SK-N-SH (cell line): ENCODE measurements around the gene CA5B. TPM values are rescaled to one million over a fixed set of nuclear protein-coding genes. Genes with fewer than 3 reads are reported as not detected.

Experiments
- CTCF ChIA-PET: fragments of 300-600, 350-600 bp; formaldehyde crosslinking; extraction: SDS; loops from one replicate; lab custom pipeline; 2021; lab: Yijun Ruan, JAX
- POLR2A ChIA-PET: fragments of 350-600 bp; sonication (Branson Sonifier 250); formaldehyde crosslinking; extraction: SDS; loops from one replicate; lab custom pipeline; 2020; ENCODE audit warnings: antibody characterized with exemption, inconsistent platforms; lab: Yijun Ruan, JAX
- DNase-seq: peaks from one replicate; pipeline ENCODE4 v3.0.0; 2012
- H2AFZ ChIP-seq: fragments of 200-600 bp; sonication (generic); 2 replicates; pipeline ENCODE4 v1.8.1; 2016; ENCODE audit warnings: antibody characterized with exemption, mild to moderate bottlenecking, low read depth
- H3F3A ChIP-seq: fragments of 200-600 bp; sonication (generic); replicated peaks from 2 replicates; pipeline ENCODE3; 2016; ENCODE audit warnings: antibody characterized with exemption, mild to moderate bottlenecking; ENCODE audit not compliant: insufficient read depth
- H3K27ac ChIP-seq, 2 experiments: fragments of 200-500 bp in 1 of 2; fragments of 200-600 bp in 1 of 2; sonication (Bioruptor generic) in 1 of 2; sonication (generic), shearing (Covaris generic) in 1 of 2; 2 replicates each; pipeline versions ENCODE4 v1.5.1 to v1.6.1; 2014 to 2016; ENCODE audit warnings: low read depth in 2 of 2, inconsistent platforms in 1 of 2, low read length in 1 of 2, mild to moderate bottlenecking in 1 of 2, mixed read lengths in 1 of 2
- H3K27me3 ChIP-seq: fragments of 200-600 bp; sonication (generic), shearing (Covaris generic); 2 replicates; pipeline ENCODE4 v1.6.1; 2016; ENCODE audit warnings: mixed run types; ENCODE audit not compliant: insufficient read depth
- H3K36me3 ChIP-seq, 2 experiments: fragments of 200-500 bp in 1 of 2; fragments of 200-600 bp in 1 of 2; sonication (Bioruptor generic) in 1 of 2; sonication (generic) in 1 of 2; replicated peaks in 1 of 2; 2 replicates each; pipeline versions ENCODE3 to v1.5.1; 2014 to 2016; ENCODE audit warnings: low read length in 1 of 2, mild to moderate bottlenecking in 1 of 2; ENCODE audit not compliant: insufficient read depth in 2 of 2, control insufficient read depth in 1 of 2
- H3K4me1 ChIP-seq, 2 experiments: fragments of 200-500 bp in 1 of 2; fragments of 200-600 bp in 1 of 2; sonication (Bioruptor generic) in 1 of 2; sonication (generic), shearing (Covaris generic) in 1 of 2; 2 replicates each; pipeline versions ENCODE4 v1.5.1 to v1.6.1; 2014 to 2016; ENCODE audit warnings: low read depth in 1 of 2, low read length in 1 of 2, mixed run types in 1 of 2; ENCODE audit not compliant: insufficient read depth in 2 of 2, control insufficient read depth in 1 of 2
- H3K4me2 ChIP-seq: fragments of 200-600 bp; sonication (generic), shearing (Covaris generic); 2 replicates; pipeline ENCODE4 v1.6.1; 2017; ENCODE audit warnings: mixed run types
- H3K4me3 ChIP-seq, 2 experiments: fragments of 200-500 bp in 1 of 2; fragments of 200-600 bp in 1 of 2; sonication (Bioruptor generic) in 1 of 2; sonication (generic), shearing (Covaris generic) in 1 of 2; 2 replicates each; pipeline versions ENCODE4 v1.5.1 to v1.8.1; 2014 to 2016; ENCODE audit warnings: low read depth in 2 of 2, inconsistent platforms in 1 of 2, low read length in 1 of 2, mild to moderate bottlenecking in 1 of 2, mixed read lengths in 1 of 2, moderate library complexity in 1 of 2
- H3K79me2 ChIP-seq: fragments of 200-600 bp; sonication (generic); 2 replicates; pipeline ENCODE4 v1.8.1; 2017; ENCODE audit warnings: mild to moderate bottlenecking; ENCODE audit not compliant: insufficient read depth
- H3K9ac ChIP-seq: fragments of 200-600 bp; sonication (generic); 2 replicates; pipeline ENCODE4 v1.6.1; 2017; ENCODE audit warnings: mixed run types
- H3K9me2 ChIP-seq: fragments of 200-600 bp; sonication (generic); 2 replicates; pipeline ENCODE4 v1.6.1; 2017; ENCODE audit warnings: mixed run types
- H3K9me3 ChIP-seq: fragments of 200-600 bp; sonication (generic); 2 replicates; pipeline ENCODE4 v1.6.1; 2017; ENCODE audit warnings: mixed run types, mild to moderate bottlenecking, moderate library complexity
- H4K20me1 ChIP-seq: fragments of 200-600 bp; sonication (generic); 2 replicates; pipeline ENCODE4 v1.6.1; 2017; ENCODE audit warnings: mild to moderate bottlenecking, mixed run types; ENCODE audit not compliant: insufficient read depth
- CHD2 ChIP-seq: fragments of 150-350 bp; IDR thresholded peaks from 2 replicates; pipeline ENCODE4 v1.6.1; 2018; ENCODE audit warnings: low read length; ENCODE audit not compliant: partially characterized antibody
- ELF1 ChIP-seq: IDR thresholded peaks from 2 replicates; pipeline ENCODE4 v1.4.0; 2012
- EP300 ChIP-seq, 2 experiments: IDR thresholded peaks; 2 replicates each; pipeline versions ENCODE4 v1.4.0 to v1.6.1; 2012; ENCODE audit warnings: borderline replicate concordance in 1 of 2, low read depth in 1 of 2, low read length in 1 of 2
- EZH2phosphoT487 ChIP-seq: fragments of 200-600 bp; sonication (generic); IDR thresholded peaks from 2 replicates; pipeline ENCODE4 v1.6.1; 2017; ENCODE audit warnings: low read depth, mixed run types, mild to moderate bottlenecking, antibody characterized with exemption, moderate library complexity, borderline replicate concordance
- GATA2 ChIP-seq: sonication (generic); formaldehyde crosslinking; IDR thresholded peaks from 2 replicates; pipeline ENCODE4 v1.5.0; 2020; ENCODE audit warnings: mild to moderate bottlenecking, missing genetic modification reagents
- JUND ChIP-seq: IDR thresholded peaks from 2 replicates; pipeline ENCODE4 v1.4.0; 2012
- MXI1 ChIP-seq: IDR thresholded peaks from 2 replicates; pipeline ENCODE4 v1.6.1; 2012; ENCODE audit warnings: mild to moderate bottlenecking, low read depth, low read length, improper control_type of control experiment
- NFIC ChIP-seq: IDR thresholded peaks from 2 replicates; pipeline ENCODE4 v1.4.0; 2012; ENCODE audit warnings: borderline replicate concordance
- POLR2AphosphoS5 ChIP-seq: IDR thresholded peaks from 2 replicates; pipeline ENCODE4 v1.6.1; 2012; ENCODE audit warnings: low read depth, low read length
- RFX5 ChIP-seq: IDR thresholded peaks from 2 replicates; pipeline ENCODE4 v1.6.1; 2012; ENCODE audit warnings: mild to moderate bottlenecking, improper control_type of control experiment, low read length
- RXRA ChIP-seq: IDR thresholded peaks from 2 replicates; pipeline ENCODE4 v1.4.0; 2012; ENCODE audit warnings: low read depth, mild to moderate bottlenecking, borderline replicate concordance
- SIN3A ChIP-seq: IDR thresholded peaks from 2 replicates; pipeline ENCODE4 v1.6.1; 2012; ENCODE audit warnings: low read depth, mild to moderate bottlenecking, low read length, moderate library complexity, borderline replicate concordance
- WGBS: methylation state at CpG from one replicate; pipeline ENCODE4 v1.1.6; 2017; ENCODE audit warnings: low lambda C conversion rate; 5-methylcytosine and 5-hydroxymethylcytosine counted together
- polyA plus RNA-seq, 3 experiments: library from polyadenylated mRNA; depleted of rRNA; stranded (reverse); fragments of >200 nt; gene quantifications; 2 replicates each; pipeline ENCODE4 v1.2.3, GENCODE V29; 2012
- TF ChIP-seq, protein P1 (sequence below): IDR thresholded peaks from 2 replicates; pipeline ENCODE4 v1.4.0; 2012; ENCODE audit warnings: low read depth
- TF ChIP-seq, protein P2 (sequence below): IDR thresholded peaks from 2 replicates; pipeline ENCODE4 v1.6.1; 2012; ENCODE audit warnings: mild to moderate bottlenecking, low read depth, low read length, moderate library complexity
- TF ChIP-seq, protein P3 (sequence below): fragments of 200-600 bp; sonication (generic); IDR thresholded peaks from 2 replicates; pipeline ENCODE4 v1.6.1; 2017; ENCODE audit warnings: antibody characterized with exemption, mild to moderate bottlenecking, moderate library complexity
- TF ChIP-seq, protein P4 (sequence below): fragments of 150-350 bp; IDR thresholded peaks from 2 replicates; pipeline ENCODE4 v1.6.1; 2016; ENCODE audit warnings: mild to moderate bottlenecking, low read depth, low read length

CA5B gene
- polyA plus RNA-seq, 1 of the 3 experiments (the other 2 are of a cell fraction): 4.4 TPM

DNA sequence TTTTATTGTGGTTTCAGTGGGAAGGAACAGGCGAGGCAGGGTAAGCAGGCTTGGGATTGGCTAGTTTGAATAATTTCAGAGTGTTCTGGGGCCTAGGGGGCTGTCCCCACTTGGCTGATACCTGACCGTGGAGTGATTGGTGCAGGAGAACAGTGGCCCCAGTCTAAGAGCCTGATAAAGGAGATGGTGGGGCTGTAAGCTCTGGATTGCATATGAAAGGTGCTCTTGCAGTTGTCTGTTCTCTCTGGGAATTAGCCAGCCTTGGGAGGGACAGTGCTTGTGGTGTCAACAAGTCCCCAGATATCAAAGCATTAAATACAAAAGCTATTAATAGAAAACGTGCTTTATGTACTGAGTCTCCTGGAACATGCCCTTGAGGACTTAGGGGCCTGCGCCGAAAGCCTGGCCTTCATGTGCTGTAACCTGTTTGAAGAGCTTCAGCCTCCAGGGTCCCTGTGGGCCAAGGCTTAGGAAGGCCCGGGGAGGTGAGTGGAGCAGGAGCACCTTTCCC, 43.1 kb upstream of the CA5B start (continued):
- TF ChIP-seq CHD2 (no peak), RFX5 (no peak), NFIC (no peak), GATA2 (CRISPR knock-in tag) (no peak)
- TF ChIP-seq, protein P1, sequence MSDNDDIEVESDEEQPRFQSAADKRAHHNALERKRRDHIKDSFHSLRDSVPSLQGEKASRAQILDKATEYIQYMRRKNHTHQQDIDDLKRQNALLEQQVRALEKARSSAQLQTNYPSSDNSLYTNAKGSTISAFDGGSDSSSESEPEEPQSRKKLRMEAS: no peak

DNA sequence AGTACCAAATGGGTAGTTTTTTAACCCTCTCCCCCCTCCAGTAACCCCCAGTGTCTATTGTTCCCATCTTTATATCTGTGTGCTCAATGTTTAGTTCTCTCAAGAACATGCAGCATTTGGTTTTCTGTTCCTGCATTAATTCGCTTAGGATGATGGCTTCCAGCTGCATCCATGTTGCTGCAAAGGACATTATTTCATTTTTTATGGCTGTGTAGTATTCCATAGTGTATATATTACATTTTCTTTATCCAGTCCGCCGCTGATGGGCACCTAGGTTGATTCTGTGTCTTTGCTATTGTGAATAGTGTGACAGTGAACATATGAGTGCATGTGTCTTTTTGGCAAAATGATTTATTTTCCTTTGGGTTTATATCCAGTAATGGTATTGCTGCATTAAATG, 41.6 kb upstream of the CA5B start:
- no peaks in the 10 kb centered on the region for H3K9me3 ChIP-seq
- H3K4me2 ChIP-seq: no peak overlapping the region
- no peak overlapping the region for H3K9ac ChIP-seq
- H3K79me2 ChIP-seq: peaks cover 4% of the 10 kb centered on the region; the same call in 1 of the 2 replicates
- no peak overlapping the region for H3K4me3 ChIP-seq
- H3K36me3 ChIP-seq: peaks cover 36 to 46% of the 10 kb centered on the region in 2 experiments
- no peaks in the 10 kb centered on the region for H3K27me3 ChIP-seq
- no peak for DNase-seq
- no peak overlapping the region for H3K27ac ChIP-seq
- ChIA-PET CTCF (no interaction called here), POLR2A (no interaction called here)
- no peak overlapping the region for H2AFZ ChIP-seq
- no peaks in the 10 kb centered on the region for H3K4me1 ChIP-seq
- H3K9me2 ChIP-seq: no peaks in the 10 kb centered on the region
- TF ChIP-seq EZH2phosphoT487 (no peak), SIN3A (no peak), EP300 (IDR thresholded peaks at IDR 0.05; ENCODE audit: borderline replicate concordance in 1 of 2, low read depth in 1 of 2, low read length in 1 of 2) (no peak), JUND (no peak), MXI1 (no peak), ELF1 (no peak), RXRA (no peak), POLR2AphosphoS5 (no peak)
- TF ChIP-seq, protein P2, sequence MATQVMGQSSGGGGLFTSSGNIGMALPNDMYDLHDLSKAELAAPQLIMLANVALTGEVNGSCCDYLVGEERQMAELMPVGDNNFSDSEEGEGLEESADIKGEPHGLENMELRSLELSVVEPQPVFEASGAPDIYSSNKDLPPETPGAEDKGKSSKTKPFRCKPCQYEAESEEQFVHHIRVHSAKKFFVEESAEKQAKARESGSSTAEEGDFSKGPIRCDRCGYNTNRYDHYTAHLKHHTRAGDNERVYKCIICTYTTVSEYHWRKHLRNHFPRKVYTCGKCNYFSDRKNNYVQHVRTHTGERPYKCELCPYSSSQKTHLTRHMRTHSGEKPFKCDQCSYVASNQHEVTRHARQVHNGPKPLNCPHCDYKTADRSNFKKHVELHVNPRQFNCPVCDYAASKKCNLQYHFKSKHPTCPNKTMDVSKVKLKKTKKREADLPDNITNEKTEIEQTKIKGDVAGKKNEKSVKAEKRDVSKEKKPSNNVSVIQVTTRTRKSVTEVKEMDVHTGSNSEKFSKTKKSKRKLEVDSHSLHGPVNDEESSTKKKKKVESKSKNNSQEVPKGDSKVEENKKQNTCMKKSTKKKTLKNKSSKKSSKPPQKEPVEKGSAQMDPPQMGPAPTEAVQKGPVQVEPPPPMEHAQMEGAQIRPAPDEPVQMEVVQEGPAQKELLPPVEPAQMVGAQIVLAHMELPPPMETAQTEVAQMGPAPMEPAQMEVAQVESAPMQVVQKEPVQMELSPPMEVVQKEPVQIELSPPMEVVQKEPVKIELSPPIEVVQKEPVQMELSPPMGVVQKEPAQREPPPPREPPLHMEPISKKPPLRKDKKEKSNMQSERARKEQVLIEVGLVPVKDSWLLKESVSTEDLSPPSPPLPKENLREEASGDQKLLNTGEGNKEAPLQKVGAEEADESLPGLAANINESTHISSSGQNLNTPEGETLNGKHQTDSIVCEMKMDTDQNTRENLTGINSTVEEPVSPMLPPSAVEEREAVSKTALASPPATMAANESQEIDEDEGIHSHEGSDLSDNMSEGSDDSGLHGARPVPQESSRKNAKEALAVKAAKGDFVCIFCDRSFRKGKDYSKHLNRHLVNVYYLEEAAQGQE: no peak
- TF ChIP-seq, protein P3, sequence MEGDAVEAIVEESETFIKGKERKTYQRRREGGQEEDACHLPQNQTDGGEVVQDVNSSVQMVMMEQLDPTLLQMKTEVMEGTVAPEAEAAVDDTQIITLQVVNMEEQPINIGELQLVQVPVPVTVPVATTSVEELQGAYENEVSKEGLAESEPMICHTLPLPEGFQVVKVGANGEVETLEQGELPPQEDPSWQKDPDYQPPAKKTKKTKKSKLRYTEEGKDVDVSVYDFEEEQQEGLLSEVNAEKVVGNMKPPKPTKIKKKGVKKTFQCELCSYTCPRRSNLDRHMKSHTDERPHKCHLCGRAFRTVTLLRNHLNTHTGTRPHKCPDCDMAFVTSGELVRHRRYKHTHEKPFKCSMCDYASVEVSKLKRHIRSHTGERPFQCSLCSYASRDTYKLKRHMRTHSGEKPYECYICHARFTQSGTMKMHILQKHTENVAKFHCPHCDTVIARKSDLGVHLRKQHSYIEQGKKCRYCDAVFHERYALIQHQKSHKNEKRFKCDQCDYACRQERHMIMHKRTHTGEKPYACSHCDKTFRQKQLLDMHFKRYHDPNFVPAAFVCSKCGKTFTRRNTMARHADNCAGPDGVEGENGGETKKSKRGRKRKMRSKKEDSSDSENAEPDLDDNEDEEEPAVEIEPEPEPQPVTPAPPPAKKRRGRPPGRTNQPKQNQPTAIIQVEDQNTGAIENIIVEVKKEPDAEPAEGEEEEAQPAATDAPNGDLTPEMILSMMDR: no peak
- TF ChIP-seq, protein P4, sequence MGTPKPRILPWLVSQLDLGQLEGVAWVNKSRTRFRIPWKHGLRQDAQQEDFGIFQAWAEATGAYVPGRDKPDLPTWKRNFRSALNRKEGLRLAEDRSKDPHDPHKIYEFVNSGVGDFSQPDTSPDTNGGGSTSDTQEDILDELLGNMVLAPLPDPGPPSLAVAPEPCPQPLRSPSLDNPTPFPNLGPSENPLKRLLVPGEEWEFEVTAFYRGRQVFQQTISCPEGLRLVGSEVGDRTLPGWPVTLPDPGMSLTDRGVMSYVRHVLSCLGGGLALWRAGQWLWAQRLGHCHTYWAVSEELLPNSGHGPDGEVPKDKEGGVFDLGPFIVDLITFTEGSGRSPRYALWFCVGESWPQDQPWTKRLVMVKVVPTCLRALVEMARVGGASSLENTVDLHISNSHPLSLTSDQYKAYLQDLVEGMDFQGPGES: no peak
- 98% methylated on average over 3 of the region's 3 CpGs for WGBS
- H3F3A ChIP-seq: no peaks in the 10 kb centered on the region
- no peaks in the 10 kb centered on the region for H4K20me1 ChIP-seq
